DOHH2 (cell line): Measurements from ENCODE around the gene FAM124A.

Experiments used
- H3F3A ChIP-seq: fragments of 200-600 bp; sonication (generic), shearing (Covaris generic); 2 replicates; pipeline ENCODE4 v1.6.0; 2016; ENCODE audit warnings: antibody characterized with exemption, mild to moderate bottlenecking; ENCODE audit not compliant: control insufficient read depth, insufficient read depth
- H3K27ac ChIP-seq: fragments of 200-600 bp; sonication (generic); 2 replicates; pipeline ENCODE4 v1.5.1; 2014; ENCODE audit warnings: low read depth, mild to moderate bottlenecking, low read length, moderate library complexity
- H3K27me3 ChIP-seq: fragments of 200-600 bp; sonication (generic); 2 replicates; pipeline ENCODE4 v1.6.1; 2014; ENCODE audit warnings: mild to moderate bottlenecking, low read length, mixed read lengths; ENCODE audit not compliant: control insufficient read depth
- H3K36me3 ChIP-seq: fragments of 200-600 bp; sonication (generic); 2 replicates; pipeline ENCODE4 v1.6.1; 2014; ENCODE audit warnings: mild to moderate bottlenecking, low read length, moderate library complexity, mixed read lengths; ENCODE audit not compliant: control insufficient read depth
- H3K4me1 ChIP-seq: fragments of 200-600 bp; sonication (generic); 2 replicates; pipeline ENCODE4 v1.6.1; 2014; ENCODE audit warnings: mild to moderate bottlenecking, low read length, mixed read lengths; ENCODE audit not compliant: control insufficient read depth
- H3K4me2 ChIP-seq: fragments of 200-600 bp; sonication (generic); 2 replicates; pipeline ENCODE4 v1.6.0; 2014; ENCODE audit warnings: mild to moderate bottlenecking, low read length, moderate library complexity
- H3K4me3 ChIP-seq: fragments of 200-600 bp; sonication (generic); 2 replicates; pipeline ENCODE4 v1.5.1; 2014; ENCODE audit warnings: mild to moderate bottlenecking, low read length, mixed read lengths
- H3K79me2 ChIP-seq: fragments of 200-600 bp; sonication (generic); 2 replicates; pipeline ENCODE4 v1.6.1; 2014; ENCODE audit warnings: mild to moderate bottlenecking, low read length, mixed read lengths; ENCODE audit not compliant: control insufficient read depth
- H3K9me2 ChIP-seq: fragments of 200-600 bp; sonication (generic); replicated peaks from 2 replicates; pipeline ENCODE4 v1.6.1; 2014; ENCODE audit warnings: mild to moderate bottlenecking, low read length, mixed read lengths; ENCODE audit not compliant: control insufficient read depth
- H3K9me3 ChIP-seq: fragments of 200-600 bp; sonication (generic); 2 replicates; pipeline ENCODE4 v1.6.1; 2014; ENCODE audit warnings: antibody characterized with exemption, low read length, mixed read lengths; ENCODE audit not compliant: control insufficient read depth, insufficient read depth
- H4K20me1 ChIP-seq: fragments of 200-600 bp; sonication (generic); 2 replicates; pipeline ENCODE4 v1.6.0; 2014; ENCODE audit warnings: low read depth, mild to moderate bottlenecking, antibody characterized with exemption, low read length, moderate library complexity; ENCODE audit not compliant: control insufficient read depth, insufficient read depth
- EZH2phosphoT487 ChIP-seq: fragments of 200-600 bp; sonication (generic); IDR thresholded peaks from 2 replicates; pipeline ENCODE4 v1.6.1; 2017; ENCODE audit warnings: borderline replicate concordance, mild to moderate bottlenecking, antibody characterized with exemption, low read length, moderate library complexity, mixed read lengths
- TF ChIP-seq, protein P1 (sequence below): fragments of 200-600 bp; sonication (generic); IDR thresholded peaks from one replicate; pipeline ENCODE4 v1.5.1; 2014; ENCODE audit warnings: antibody characterized with exemption, mild to moderate bottlenecking, low read depth, low read length; ENCODE audit not compliant: poor library complexity, severe bottlenecking

Gene FAM124A

GRCh38 chr13:51234676-51235075 lies 12.5 kb downstream of the FAM124A start:
- TF ChIP-seq, protein P1, sequence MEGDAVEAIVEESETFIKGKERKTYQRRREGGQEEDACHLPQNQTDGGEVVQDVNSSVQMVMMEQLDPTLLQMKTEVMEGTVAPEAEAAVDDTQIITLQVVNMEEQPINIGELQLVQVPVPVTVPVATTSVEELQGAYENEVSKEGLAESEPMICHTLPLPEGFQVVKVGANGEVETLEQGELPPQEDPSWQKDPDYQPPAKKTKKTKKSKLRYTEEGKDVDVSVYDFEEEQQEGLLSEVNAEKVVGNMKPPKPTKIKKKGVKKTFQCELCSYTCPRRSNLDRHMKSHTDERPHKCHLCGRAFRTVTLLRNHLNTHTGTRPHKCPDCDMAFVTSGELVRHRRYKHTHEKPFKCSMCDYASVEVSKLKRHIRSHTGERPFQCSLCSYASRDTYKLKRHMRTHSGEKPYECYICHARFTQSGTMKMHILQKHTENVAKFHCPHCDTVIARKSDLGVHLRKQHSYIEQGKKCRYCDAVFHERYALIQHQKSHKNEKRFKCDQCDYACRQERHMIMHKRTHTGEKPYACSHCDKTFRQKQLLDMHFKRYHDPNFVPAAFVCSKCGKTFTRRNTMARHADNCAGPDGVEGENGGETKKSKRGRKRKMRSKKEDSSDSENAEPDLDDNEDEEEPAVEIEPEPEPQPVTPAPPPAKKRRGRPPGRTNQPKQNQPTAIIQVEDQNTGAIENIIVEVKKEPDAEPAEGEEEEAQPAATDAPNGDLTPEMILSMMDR: no peak
- no peak for TF ChIP-seq EZH2phosphoT487
- Histone ChIP-seq H3K4me2 (no peak overlapping the region), H3K4me1 (peaks cover 11% of the 10 kb centered on the region), H3F3A (no peaks in the 10 kb centered on the region), H3K36me3 (no peaks in the 10 kb centered on the region), H3K79me2 (no peaks in the 10 kb centered on the region), H4K20me1 (no peaks in the 10 kb centered on the region), H3K4me3 (no peak overlapping the region), H3K9me2 (no peaks in the 10 kb centered on the region), H3K9me3 (no peaks in the 10 kb centered on the region), H3K27me3 (peaks cover 13% of the 10 kb centered on the region), H3K27ac (no peak overlapping the region)

GRCh38 chr13:51235186-51235585 lies 13.0 kb downstream of the FAM124A start:
- H3K9me3 ChIP-seq: no peaks in the 10 kb centered on the region
- peaks cover 13% of the 10 kb centered on the region for H3K27me3 ChIP-seq
- no peaks in the 10 kb centered on the region for H3K9me2 ChIP-seq
- H3K79me2 ChIP-seq: no peaks in the 10 kb centered on the region
- H3F3A ChIP-seq: no peaks in the 10 kb centered on the region
- H3K4me2 ChIP-seq: no peak overlapping the region
- no peak overlapping the region for H3K4me3 ChIP-seq
- TF ChIP-seq EZH2phosphoT487: no peak
- TF ChIP-seq, protein P1: no peak
- no peaks in the 10 kb centered on the region for H4K20me1 ChIP-seq
- H3K4me1 ChIP-seq: peaks cover 11% of the 10 kb centered on the region
- no peaks in the 10 kb centered on the region for H3K36me3 ChIP-seq
- H3K27ac ChIP-seq: no peak overlapping the region

DNA sequence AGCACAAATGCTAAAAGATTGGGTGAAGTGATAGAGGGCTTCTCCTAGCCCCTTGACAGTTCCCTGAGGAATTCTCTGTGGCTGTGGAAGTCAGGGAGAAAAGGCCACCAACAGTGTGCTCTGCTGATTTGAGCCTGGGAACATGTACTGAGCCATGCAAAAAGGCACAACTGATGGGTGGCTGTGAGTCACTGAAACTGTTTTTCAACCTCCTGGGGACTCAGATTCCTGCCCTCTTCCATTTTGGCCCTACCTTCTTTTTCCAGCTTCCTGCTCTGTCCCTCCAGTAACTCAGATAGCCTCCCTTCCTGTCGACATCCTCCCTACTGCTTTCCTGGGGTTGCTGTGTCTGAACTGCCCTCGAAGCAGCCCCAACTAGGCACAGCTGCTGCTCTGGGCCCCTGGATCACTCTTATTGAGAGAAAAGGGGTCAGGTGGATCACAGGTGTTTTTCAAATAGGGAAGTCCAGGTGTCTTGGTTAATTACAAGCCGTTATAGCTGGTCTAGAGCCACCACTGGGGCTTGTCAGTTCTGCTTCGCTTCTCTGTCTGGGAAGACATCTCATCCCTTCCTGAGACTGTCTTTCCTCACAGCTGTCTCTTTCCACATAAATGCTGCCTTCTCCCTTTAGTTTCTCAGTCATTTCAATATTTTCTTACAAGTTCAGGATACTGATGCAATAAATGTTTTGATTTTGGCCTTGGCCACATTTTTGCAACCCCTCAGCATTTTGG lies 13.7 kb downstream of the FAM124A start:
- H3K27me3 ChIP-seq: peaks cover 6% of the 10 kb centered on the region
- H3K4me2 ChIP-seq: peak overlapping the region; percentile 13; the same call in 1 of the 2 replicates
- H3K9me3 ChIP-seq: no peaks in the 10 kb centered on the region
- H3K36me3 ChIP-seq: no peaks in the 10 kb centered on the region
- H3F3A ChIP-seq: no peaks in the 10 kb centered on the region
- no peaks in the 10 kb centered on the region for H3K9me2 ChIP-seq
- no peaks in the 10 kb centered on the region for H3K79me2 ChIP-seq
- no peak overlapping the region for H3K4me3 ChIP-seq
- peaks cover 11% of the 10 kb centered on the region for H3K4me1 ChIP-seq
- no peak overlapping the region for H3K27ac ChIP-seq
- no peaks in the 10 kb centered on the region for H4K20me1 ChIP-seq
- TF ChIP-seq EZH2phosphoT487: no peak
- TF ChIP-seq, protein P1: no peak
